CD14-positive monocyte (primary cell): Measurements from ENCODE around the gene PITRM1. TPM values are rescaled to one million over a fixed set of nuclear protein-coding genes. Genes with fewer than 3 reads are reported as not detected.
A peak's percentile ranks its signal among the peaks of the same experiment; 100 is the strongest.

Source experiments
- DNase-seq, 3 donors: peaks; one replicate each; pipeline ENCODE4 v3.0.0-alpha.2; 2011 to 2022
- H2AFZ ChIP-seq: 2 replicates; pipeline ENCODE4 v1.6.0; 2012; ENCODE audit warnings: mild to moderate bottlenecking, low read depth, low read length, inconsistent platforms; ENCODE audit not compliant: insufficient read depth, poor library complexity, severe bottlenecking
- H3K27ac ChIP-seq, 2 donors: 1 replicate in 1 of 2; 2 replicates in 1 of 2; pipeline ENCODE4 v1.5.1; 2012 to 2013; ENCODE audit warnings: low read length in 2 of 2, control low read depth in 1 of 2, inconsistent platforms in 1 of 2, low read depth in 1 of 2, mild to moderate bottlenecking in 1 of 2
- H3K27me3 ChIP-seq, 2 donors: one replicate each; pipeline versions ENCODE4 v1.6.0 to v1.6.1; 2011 to 2013; ENCODE audit warnings: low read length in 2 of 2; ENCODE audit not compliant: control insufficient read depth in 2 of 2, insufficient read depth in 2 of 2
- H3K36me3 ChIP-seq, 2 donors: replicated peaks in 1 of 2; 1 replicate in 1 of 2; 2 replicates in 1 of 2; pipeline versions ENCODE4 v1.5.1 to v1.6.1; 2012 to 2013; ENCODE audit warnings: low read length in 2 of 2, control low read depth in 1 of 2, inconsistent platforms in 1 of 2, mild to moderate bottlenecking in 1 of 2; ENCODE audit not compliant: insufficient read depth in 2 of 2, control insufficient read depth in 1 of 2
- H3K4me1 ChIP-seq, 2 donors: 1 replicate in 1 of 2; 2 replicates in 1 of 2; pipeline versions ENCODE4 v1.5.1 to v1.6.1; 2012 to 2013; ENCODE audit warnings: low read length in 2 of 2, control low read depth in 1 of 2, inconsistent platforms in 1 of 2, mild to moderate bottlenecking in 1 of 2, moderate library complexity in 1 of 2; ENCODE audit not compliant: insufficient read depth in 2 of 2, control insufficient read depth in 1 of 2
- H3K4me2 ChIP-seq: replicated peaks from 2 replicates; pipeline ENCODE3; 2012; ENCODE audit warnings: low read length, moderate library complexity, mild to moderate bottlenecking; ENCODE audit not compliant: poor library complexity, severe bottlenecking; ENCODE audit errors: extremely low read depth
- H3K4me3 ChIP-seq, 3 experiments: fragments of 200-600 bp in 1 of 3; sonication (generic) in 1 of 3; replicated peaks in 1 of 3; 1 replicate in 2 of 3; 2 replicates in 1 of 3; pipeline ENCODE4 v1.5.1; 2011 to 2013; ENCODE audit warnings: low read length in 3 of 3, mild to moderate bottlenecking in 3 of 3, control low read depth in 2 of 3, low read depth in 2 of 3, inconsistent platforms in 1 of 3, moderate library complexity in 1 of 3
- H3K79me2 ChIP-seq: 2 replicates; pipeline ENCODE4 v1.6.0; 2012; ENCODE audit warnings: mild to moderate bottlenecking, control low read depth, inconsistent platforms, low read length, moderate library complexity; ENCODE audit not compliant: insufficient read depth
- H3K9ac ChIP-seq: 2 replicates; pipeline ENCODE4 v1.6.0; 2017; ENCODE audit warnings: low read length, mild to moderate bottlenecking; ENCODE audit not compliant: insufficient read depth, poor library complexity, severe bottlenecking
- H3K9me3 ChIP-seq, 2 donors: replicated peaks in 1 of 2; 1 replicate in 1 of 2; 2 replicates in 1 of 2; pipeline versions ENCODE4 v1.5.1 to v1.6.1; 2012 to 2013; ENCODE audit warnings: low read length in 2 of 2, control low read depth in 1 of 2; ENCODE audit not compliant: control insufficient read depth in 1 of 2, insufficient read depth in 1 of 2
- H4K20me1 ChIP-seq: 2 replicates; pipeline ENCODE4 v1.6.0; 2012; ENCODE audit warnings: mild to moderate bottlenecking, low read length, control low read depth, moderate library complexity; ENCODE audit not compliant: insufficient read depth
- H3K27ac Mint-ChIP-seq, 7 donors: one replicate each; pipeline ENCODE4 v1.8.0; 2020; ENCODE audit warnings: mild to moderate bottlenecking in 7 of 7, mixed read lengths in 7 of 7, moderate library complexity in 6 of 7, inconsistent platforms in 2 of 7
- H3K27me3 Mint-ChIP-seq, 3 donors: one replicate each; pipeline ENCODE4 v1.8.0; 2021 to 2022; ENCODE audit warnings: low read depth in 3 of 3, mild to moderate bottlenecking in 3 of 3, mixed read lengths in 3 of 3, moderate library complexity in 3 of 3, inconsistent platforms in 1 of 3
- H3K36me3 Mint-ChIP-seq, 2 donors: one replicate each; pipeline ENCODE4 v1.8.0; 2020; ENCODE audit warnings: mixed read lengths in 2 of 2, inconsistent platforms in 1 of 2, mild to moderate bottlenecking in 1 of 2
- H3K4me1 Mint-ChIP-seq: one replicate; pipeline ENCODE4 v1.8.0; 2020; ENCODE audit warnings: mild to moderate bottlenecking, mixed read lengths
- H3K4me3 Mint-ChIP-seq, 2 donors: one replicate each; pipeline ENCODE4 v1.8.0; 2020; ENCODE audit warnings: mild to moderate bottlenecking in 2 of 2, mixed read lengths in 2 of 2, moderate library complexity in 1 of 2
- H3K9me3 Mint-ChIP-seq, 7 donors: one replicate each; pipeline ENCODE4 v1.8.0; 2020 to 2022; ENCODE audit warnings: mixed read lengths in 7 of 7, mild to moderate bottlenecking in 6 of 7, moderate library complexity in 6 of 7, inconsistent platforms in 2 of 7
- WGBS: methylation state at CpG from one replicate; pipeline ENCODE4 v1.1.5; 2013; ENCODE audit warnings: missing lambda C conversion rate; ENCODE audit not compliant: insufficient coverage; 5-methylcytosine and 5-hydroxymethylcytosine counted together
- intact Hi-C, 2 donors: fragments of 100-400 bp; cut with micrococcal nuclease; formaldehyde crosslinking; loops; one replicate each; pipeline versions ENCODE4 v1.15.0 to v1.15.1; 2023
- polyA plus RNA-seq, 3 donors: library from polyadenylated mRNA; depleted of rRNA in 1 of 3; unstranded in 2 of 3; stranded (reverse) in 1 of 3; fragments of 300-500 nt in 2 of 3; fragments of >200 nt in 1 of 3; fragmentation: Illumina TruSeq in 2 of 3; gene quantifications; 1 replicate in 2 of 3; 2 replicates in 1 of 3; pipeline ENCODE4 v1.2.3, GENCODE V29; 2012 to 2021
- TF ChIP-seq, protein P1 (sequence below): fragments of 200-600 bp; IDR thresholded peaks from one replicate; pipeline ENCODE4 v1.8.0; 2022; ENCODE audit warnings: antibody characterized with exemption, mild to moderate bottlenecking

PITRM1 gene
- polyA plus RNA-seq, 3 donors = 15.3 to 45.7 (median 23.2) TPM

GRCh38 chr10:3109633-3110032 lies 62.9 kb downstream of the PITRM1 start:
- no peak overlapping the region for H3K4me3 Mint-ChIP-seq
- WGBS = 83% methylated on average over 6 of the region's 12 CpGs
- H3K27me3 Mint-ChIP-seq = no peaks in the 10 kb centered on the region

GRCh38 chr10:3109196-3109595 lies 63.4 kb downstream of the PITRM1 start:
- no peak overlapping the region for H3K4me2 ChIP-seq
- H3K4me3 ChIP-seq = no peak overlapping the region
- TF ChIP-seq, protein P1, sequence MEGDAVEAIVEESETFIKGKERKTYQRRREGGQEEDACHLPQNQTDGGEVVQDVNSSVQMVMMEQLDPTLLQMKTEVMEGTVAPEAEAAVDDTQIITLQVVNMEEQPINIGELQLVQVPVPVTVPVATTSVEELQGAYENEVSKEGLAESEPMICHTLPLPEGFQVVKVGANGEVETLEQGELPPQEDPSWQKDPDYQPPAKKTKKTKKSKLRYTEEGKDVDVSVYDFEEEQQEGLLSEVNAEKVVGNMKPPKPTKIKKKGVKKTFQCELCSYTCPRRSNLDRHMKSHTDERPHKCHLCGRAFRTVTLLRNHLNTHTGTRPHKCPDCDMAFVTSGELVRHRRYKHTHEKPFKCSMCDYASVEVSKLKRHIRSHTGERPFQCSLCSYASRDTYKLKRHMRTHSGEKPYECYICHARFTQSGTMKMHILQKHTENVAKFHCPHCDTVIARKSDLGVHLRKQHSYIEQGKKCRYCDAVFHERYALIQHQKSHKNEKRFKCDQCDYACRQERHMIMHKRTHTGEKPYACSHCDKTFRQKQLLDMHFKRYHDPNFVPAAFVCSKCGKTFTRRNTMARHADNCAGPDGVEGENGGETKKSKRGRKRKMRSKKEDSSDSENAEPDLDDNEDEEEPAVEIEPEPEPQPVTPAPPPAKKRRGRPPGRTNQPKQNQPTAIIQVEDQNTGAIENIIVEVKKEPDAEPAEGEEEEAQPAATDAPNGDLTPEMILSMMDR = no peak
- Mint-ChIP-seq H3K9me3 (no peaks in the 10 kb centered on the region), H3K4me1 (no peaks in the 10 kb centered on the region), H3K4me3 (no peak overlapping the region), H3K27ac (peak overlapping the region in 1 of 7 donors; percentile 55), H3K27me3 (no peaks in the 10 kb centered on the region), H3K36me3 (peaks cover 62 to 63% of the 10 kb centered on the region in 2 donors)
- intact Hi-C loops = no loop called here
- H3K36me3 ChIP-seq = peaks cover 42 to 84% of the 10 kb centered on the region in 2 donors
- 94% methylated on average over 18 of the region's 21 CpGs for WGBS
- H3K4me1 ChIP-seq = no peaks in the 10 kb centered on the region
- H3K79me2 ChIP-seq = no peaks in the 10 kb centered on the region
- H4K20me1 ChIP-seq = no peaks in the 10 kb centered on the region
- no peak overlapping the region for H3K27ac ChIP-seq
- no peaks in the 10 kb centered on the region for H3K9me3 ChIP-seq
- no peak overlapping the region for H3K9ac ChIP-seq
- no peaks in the 10 kb centered on the region for H3K27me3 ChIP-seq
- no peak overlapping the region for H2AFZ ChIP-seq
- DNase-seq = no peak

More at GRCh38 chr10:3109633-3110032, 62.9 kb downstream of the PITRM1 start:
- Histone ChIP-seq H3K4me3 (no peak overlapping the region), H4K20me1 (no peaks in the 10 kb centered on the region), H3K4me2 (no peak overlapping the region), H3K4me1 (no peaks in the 10 kb centered on the region), H3K79me2 (no peaks in the 10 kb centered on the region), H3K9me3 (no peaks in the 10 kb centered on the region), H3K27me3 (no peaks in the 10 kb centered on the region), H3K9ac (no peak overlapping the region), H3K27ac (no peak overlapping the region), H2AFZ (no peak overlapping the region), H3K36me3 (peaks cover 39 to 84% of the 10 kb centered on the region in 2 donors)
- Mint-ChIP-seq H3K27ac (peak overlapping the region in 2 of 7 donors; percentile 55 to 62), H3K36me3 (peaks cover 62 to 63% of the 10 kb centered on the region in 2 donors), H3K4me1 (no peaks in the 10 kb centered on the region), H3K9me3 (no peaks in the 10 kb centered on the region)
- TF ChIP-seq, protein P1 = no peak
- intact Hi-C loops = no loop called here
- DNase-seq = no peak
